CD14-positive monocyte (primary cell): ENCODE results near the gene DMPK. TPM values are rescaled to one million over a fixed set of nuclear protein-coding genes. Genes with fewer than 3 reads are reported as not detected.

Experiments used
- DNase-seq, 3 donors: peaks; one replicate each; pipeline ENCODE4 v3.0.0-alpha.2; 2011 to 2022
- H2AFZ ChIP-seq: 2 replicates; pipeline ENCODE4 v1.6.0; 2012; ENCODE audit warnings: mild to moderate bottlenecking, low read depth, low read length, inconsistent platforms; ENCODE audit not compliant: insufficient read depth, poor library complexity, severe bottlenecking
- H3K27ac ChIP-seq, 2 donors: 1 replicate in 1 of 2; 2 replicates in 1 of 2; pipeline ENCODE4 v1.5.1; 2012 to 2013; ENCODE audit warnings: low read length in 2 of 2, control low read depth in 1 of 2, inconsistent platforms in 1 of 2, low read depth in 1 of 2, mild to moderate bottlenecking in 1 of 2
- H3K27me3 ChIP-seq, 2 donors: one replicate each; pipeline versions ENCODE4 v1.6.0 to v1.6.1; 2011 to 2013; ENCODE audit warnings: low read length in 2 of 2; ENCODE audit not compliant: control insufficient read depth in 2 of 2, insufficient read depth in 2 of 2
- H3K36me3 ChIP-seq, 2 donors: replicated peaks in 1 of 2; 1 replicate in 1 of 2; 2 replicates in 1 of 2; pipeline versions ENCODE4 v1.5.1 to v1.6.1; 2012 to 2013; ENCODE audit warnings: low read length in 2 of 2, control low read depth in 1 of 2, inconsistent platforms in 1 of 2, mild to moderate bottlenecking in 1 of 2; ENCODE audit not compliant: insufficient read depth in 2 of 2, control insufficient read depth in 1 of 2
- H3K4me1 ChIP-seq, 2 donors: 1 replicate in 1 of 2; 2 replicates in 1 of 2; pipeline versions ENCODE4 v1.5.1 to v1.6.1; 2012 to 2013; ENCODE audit warnings: low read length in 2 of 2, control low read depth in 1 of 2, inconsistent platforms in 1 of 2, mild to moderate bottlenecking in 1 of 2, moderate library complexity in 1 of 2; ENCODE audit not compliant: insufficient read depth in 2 of 2, control insufficient read depth in 1 of 2
- H3K4me2 ChIP-seq: replicated peaks from 2 replicates; pipeline ENCODE3; 2012; ENCODE audit warnings: low read length, moderate library complexity, mild to moderate bottlenecking; ENCODE audit not compliant: poor library complexity, severe bottlenecking; ENCODE audit errors: extremely low read depth
- H3K4me3 ChIP-seq, 3 experiments: fragments of 200-600 bp in 1 of 3; sonication (generic) in 1 of 3; replicated peaks in 1 of 3; 1 replicate in 2 of 3; 2 replicates in 1 of 3; pipeline ENCODE4 v1.5.1; 2011 to 2013; ENCODE audit warnings: low read length in 3 of 3, mild to moderate bottlenecking in 3 of 3, control low read depth in 2 of 3, low read depth in 2 of 3, inconsistent platforms in 1 of 3, moderate library complexity in 1 of 3
- H3K79me2 ChIP-seq: 2 replicates; pipeline ENCODE4 v1.6.0; 2012; ENCODE audit warnings: mild to moderate bottlenecking, control low read depth, inconsistent platforms, low read length, moderate library complexity; ENCODE audit not compliant: insufficient read depth
- H3K9ac ChIP-seq: 2 replicates; pipeline ENCODE4 v1.6.0; 2017; ENCODE audit warnings: low read length, mild to moderate bottlenecking; ENCODE audit not compliant: insufficient read depth, poor library complexity, severe bottlenecking
- H3K9me3 ChIP-seq, 2 donors: replicated peaks in 1 of 2; 1 replicate in 1 of 2; 2 replicates in 1 of 2; pipeline versions ENCODE4 v1.5.1 to v1.6.1; 2012 to 2013; ENCODE audit warnings: low read length in 2 of 2, control low read depth in 1 of 2; ENCODE audit not compliant: control insufficient read depth in 1 of 2, insufficient read depth in 1 of 2
- H4K20me1 ChIP-seq: 2 replicates; pipeline ENCODE4 v1.6.0; 2012; ENCODE audit warnings: mild to moderate bottlenecking, low read length, control low read depth, moderate library complexity; ENCODE audit not compliant: insufficient read depth
- H3K27ac Mint-ChIP-seq, 7 donors: one replicate each; pipeline ENCODE4 v1.8.0; 2020; ENCODE audit warnings: mild to moderate bottlenecking in 7 of 7, mixed read lengths in 7 of 7, moderate library complexity in 6 of 7, inconsistent platforms in 2 of 7
- H3K27me3 Mint-ChIP-seq, 3 donors: one replicate each; pipeline ENCODE4 v1.8.0; 2021 to 2022; ENCODE audit warnings: low read depth in 3 of 3, mild to moderate bottlenecking in 3 of 3, mixed read lengths in 3 of 3, moderate library complexity in 3 of 3, inconsistent platforms in 1 of 3
- H3K36me3 Mint-ChIP-seq, 2 donors: one replicate each; pipeline ENCODE4 v1.8.0; 2020; ENCODE audit warnings: mixed read lengths in 2 of 2, inconsistent platforms in 1 of 2, mild to moderate bottlenecking in 1 of 2
- H3K4me1 Mint-ChIP-seq: one replicate; pipeline ENCODE4 v1.8.0; 2020; ENCODE audit warnings: mild to moderate bottlenecking, mixed read lengths
- H3K4me3 Mint-ChIP-seq, 2 donors: one replicate each; pipeline ENCODE4 v1.8.0; 2020; ENCODE audit warnings: mild to moderate bottlenecking in 2 of 2, mixed read lengths in 2 of 2, moderate library complexity in 1 of 2
- H3K9me3 Mint-ChIP-seq, 7 donors: one replicate each; pipeline ENCODE4 v1.8.0; 2020 to 2022; ENCODE audit warnings: mixed read lengths in 7 of 7, mild to moderate bottlenecking in 6 of 7, moderate library complexity in 6 of 7, inconsistent platforms in 2 of 7
- CTCF ChIP-seq: fragments of 200-600 bp; IDR thresholded peaks from one replicate; pipeline ENCODE4 v1.8.0; 2022; ENCODE audit warnings: antibody characterized with exemption, mild to moderate bottlenecking
- WGBS: methylation state at CpG from one replicate; pipeline ENCODE4 v1.1.5; 2013; ENCODE audit warnings: missing lambda C conversion rate; ENCODE audit not compliant: insufficient coverage; 5-methylcytosine and 5-hydroxymethylcytosine counted together
- intact Hi-C, 2 donors: fragments of 100-400 bp; cut with micrococcal nuclease; formaldehyde crosslinking; loops; one replicate each; pipeline versions ENCODE4 v1.15.0 to v1.15.1; 2023
- polyA plus RNA-seq, 3 donors: library from polyadenylated mRNA; depleted of rRNA in 1 of 3; unstranded in 2 of 3; stranded (reverse) in 1 of 3; fragments of 300-500 nt in 2 of 3; fragments of >200 nt in 1 of 3; fragmentation: Illumina TruSeq in 2 of 3; gene quantifications; 1 replicate in 2 of 3; 2 replicates in 1 of 3; pipeline ENCODE4 v1.2.3, GENCODE V29; 2012 to 2021

DMPK gene
- polyA plus RNA-seq, 3 donors: 0.17 to 3.8 TPM; not detected in 1

- H3K27ac Mint-ChIP-seq: no peak overlapping the region
- Histone ChIP-seq H4K20me1 (peaks cover 19% of the 10 kb centered on the region), H3K9ac (no peak overlapping the region), H3K79me2 (no peaks in the 10 kb centered on the region), H3K4me1 (no peaks in the 10 kb centered on the region), H3K27ac (no peak overlapping the region), H3K27me3 (no peaks in the 10 kb centered on the region), H3K9me3 (no peaks in the 10 kb centered on the region), H2AFZ (no peak overlapping the region), H3K4me2 (no peak overlapping the region), H3K36me3 (peaks cover 92 to 96% of the 10 kb centered on the region in 2 donors), H3K4me3 (no peak overlapping the region)
- H3K9me3 Mint-ChIP-seq: no peaks in the 10 kb centered on the region
- TF ChIP-seq CTCF: no peak
- peaks cover 0 to 5% (median 0%) of the 10 kb centered on the region in 3 donors for H3K27me3 Mint-ChIP-seq
- peaks cover 82 to 98% of the 10 kb centered on the region in 2 donors for H3K36me3 Mint-ChIP-seq
- WGBS: 88% methylated on average over 12 of the region's 12 CpGs
- H3K4me3 Mint-ChIP-seq: no peak overlapping the region
- no peak for DNase-seq
- H3K4me1 Mint-ChIP-seq: no peaks in the 10 kb centered on the region
- intact Hi-C loops: no loop called here
Measured at GRCh38 chr19:45824041-45824471, 41.8 kb upstream of the DMPK start.

- Mint-ChIP-seq H3K4me3 (no peak overlapping the region), H3K27ac (no peak overlapping the region), H3K4me1 (no peaks in the 10 kb centered on the region), H3K36me3 (peaks cover 74 to 90% of the 10 kb centered on the region in 2 donors), H3K27me3 (no peaks in the 10 kb centered on the region), H3K9me3 (no peaks in the 10 kb centered on the region)
- no peak overlapping the region for H3K4me3 ChIP-seq
- H3K27me3 ChIP-seq: no peaks in the 10 kb centered on the region
- TF ChIP-seq CTCF: no peak
- H4K20me1 ChIP-seq: peaks cover 27% of the 10 kb centered on the region
- H3K4me1 ChIP-seq: no peaks in the 10 kb centered on the region
- H3K79me2 ChIP-seq: no peaks in the 10 kb centered on the region
- peaks cover 86 to 90% of the 10 kb centered on the region in 2 donors for H3K36me3 ChIP-seq
- H3K4me2 ChIP-seq: no peak overlapping the region
- 92% methylated on average over 9 of the region's 12 CpGs for WGBS
- H3K9me3 ChIP-seq: no peaks in the 10 kb centered on the region
- no peak overlapping the region for H2AFZ ChIP-seq
- no peak for DNase-seq
- no peak overlapping the region for H3K9ac ChIP-seq
- no peak overlapping the region for H3K27ac ChIP-seq
- intact Hi-C loops: no loop called here
Measured at GRCh38 chr19:45823182-45823581, 40.9 kb upstream of the DMPK start.
